Nephron progenitor cell (in vitro differentiated cells): ENCODE data around the gene SLIT1.

Experiments used
- DNase-seq: peaks from one replicate; pipeline ENCODE4 v3.0.0; 2021
- H3K27ac Mint-ChIP-seq: 2 replicates; pipeline ENCODE4 v1.8.0; 2021; ENCODE audit warnings: mild to moderate bottlenecking, moderate library complexity, mixed read lengths
- H3K27me3 Mint-ChIP-seq: 2 replicates; pipeline ENCODE4 v1.8.0; 2021; ENCODE audit warnings: mild to moderate bottlenecking, low read depth, mixed read lengths; ENCODE audit not compliant: poor library complexity
- H3K36me3 Mint-ChIP-seq: 2 replicates; pipeline ENCODE4 v1.8.0; 2021; ENCODE audit warnings: low read depth, mixed read lengths
- H3K4me1 Mint-ChIP-seq: 2 replicates; pipeline ENCODE4 v1.8.0; 2021; ENCODE audit warnings: mixed read lengths
- H3K4me3 Mint-ChIP-seq: 2 replicates; pipeline ENCODE4 v1.8.0; 2021; ENCODE audit warnings: mild to moderate bottlenecking, moderate library complexity, mixed read lengths
- H3K9me3 Mint-ChIP-seq: 2 replicates; pipeline ENCODE4 v1.8.0; 2021; ENCODE audit warnings: mild to moderate bottlenecking, moderate library complexity, mixed read lengths
- CTCF ChIP-seq: fragments of 200-600 bp; sonication (generic); IDR thresholded peaks from 2 replicates; pipeline ENCODE4 v1.5.0; 2021; ENCODE audit warnings: antibody characterized with exemption

Gene SLIT1

GRCh38 chr10:97185326-97186058 lies at the start of gene SLIT1:
TSS of gene SLIT1 (minus strand) at chr10:97185959. CDS start at chr10:97185674, 285 bp downstream.
- no peaks in the 10 kb centered on the region for H3K9me3 Mint-ChIP-seq
- peaks cover 64% of the 10 kb centered on the region for H3K27me3 Mint-ChIP-seq
- peak within 1 kb of the TSS; percentile 58 for H3K27ac Mint-ChIP-seq
- peak; percentile 8 for TF ChIP-seq CTCF
- H3K4me3 Mint-ChIP-seq: peak within 1 kb of the TSS; percentile 88
- peak; percentile 72 for DNase-seq
- peaks cover 58% of the 10 kb centered on the region for H3K4me1 Mint-ChIP-seq
- H3K36me3 Mint-ChIP-seq: no peaks in the 10 kb centered on the region

- DNase-seq: no peak
- Mint-ChIP-seq H3K4me3 (no peak overlapping the region), H3K27me3 (no peaks in the 10 kb centered on the region), H3K4me1 (no peaks in the 10 kb centered on the region), H3K9me3 (no peaks in the 10 kb centered on the region), H3K27ac (no peak overlapping the region), H3K36me3 (peaks cover 21% of the 10 kb centered on the region)
- TF ChIP-seq CTCF: no peak
Observed at GRCh38 chr10:97235353-97235752, 49.6 kb upstream of the SLIT1 start.

GRCh38 chr10:97234400-97234799 lies 48.6 kb upstream of the SLIT1 start:
- Mint-ChIP-seq H3K4me3 (no peak overlapping the region), H3K27ac (no peak overlapping the region), H3K4me1 (no peaks in the 10 kb centered on the region), H3K36me3 (peaks cover 29% of the 10 kb centered on the region), H3K27me3 (no peaks in the 10 kb centered on the region), H3K9me3 (no peaks in the 10 kb centered on the region)
- DNase-seq: no peak
- peak; percentile 65 for TF ChIP-seq CTCF

- Mint-ChIP-seq H3K36me3 (peaks cover 33% of the 10 kb centered on the region), H3K9me3 (no peaks in the 10 kb centered on the region), H3K4me1 (no peaks in the 10 kb centered on the region), H3K27ac (no peak overlapping the region), H3K4me3 (no peak overlapping the region), H3K27me3 (no peaks in the 10 kb centered on the region)
- TF ChIP-seq CTCF: no peak
- DNase-seq: no peak
Observed at GRCh38 chr10:97230146-97230545, 44.4 kb upstream of the SLIT1 start.

GRCh38 chr10:97229322-97230015 lies 43.7 kb upstream of the SLIT1 start:
- no peak overlapping the region for H3K27ac Mint-ChIP-seq
- H3K36me3 Mint-ChIP-seq: peaks cover 27% of the 10 kb centered on the region
- H3K4me1 Mint-ChIP-seq: no peaks in the 10 kb centered on the region
- DNase-seq: no peak
- TF ChIP-seq CTCF: no peak
- no peaks in the 10 kb centered on the region for H3K9me3 Mint-ChIP-seq
- no peaks in the 10 kb centered on the region for H3K27me3 Mint-ChIP-seq
- H3K4me3 Mint-ChIP-seq: no peak overlapping the region
